Right atrium auricular region (tissue), 2 donors: Measurements from ENCODE around the gene UPF2. TPM values are rescaled to one million over a fixed set of nuclear protein-coding genes. Genes with fewer than 3 reads are reported as not detected.

Experiments
- DNase-seq: peaks from one replicate; pipeline ENCODE4 v3.0.0-alpha.2; 2019; ENCODE audit warnings: low spot score
- H3K27ac ChIP-seq, 2 donors: fragments of 200-600 bp; sonication (generic); 1 replicate in 1 of 2; 2 replicates in 1 of 2; pipeline ENCODE4 v1.5.1; 2016 to 2019
- H3K27me3 ChIP-seq, 2 donors: fragments of 200-600 bp; sonication (generic); one replicate each; pipeline versions ENCODE4 v1.5.1 to v1.6.0; 2017 to 2019
- H3K36me3 ChIP-seq: fragments of 200-600 bp; sonication (generic); one replicate; pipeline ENCODE4 v1.5.1; 2016
- H3K4me1 ChIP-seq, 2 donors: fragments of 200-600 bp; sonication (generic); one replicate each; pipeline versions ENCODE4 v1.5.1 to v1.6.0; 2017 to 2019
- H3K4me3 ChIP-seq, 2 donors: fragments of 200-600 bp; sonication (generic); 1 replicate in 1 of 2; 2 replicates in 1 of 2; pipeline ENCODE4 v1.5.1; 2017 to 2019; ENCODE audit warnings: mild to moderate bottlenecking in 1 of 2, moderate library complexity in 1 of 2
- H3K9me3 ChIP-seq, 2 donors: fragments of 200-600 bp; sonication (generic); one replicate each; pipeline ENCODE4 v1.5.1; 2019
- total RNA-seq, 2 donors: library from RNA; depleted of rRNA; stranded (reverse); fragments of >200 nt; gene quantifications; one replicate each; pipeline ENCODE4 v1.1.0, GENCODE V29; 2016
- TF ChIP-seq, protein P1 (sequence below), 2 donors: fragments of 200-600 bp; sonication (generic); IDR thresholded peaks; one replicate each; pipeline ENCODE4 v1.5.1; 2019; ENCODE audit warnings: antibody characterized with exemption in 2 of 2

UPF2 gene
- total RNA-seq, 2 donors from 2014 or later = 11.8 to 13.1 TPM

GRCh38 chr10:11896549-11897200 lies 145.9 kb downstream of the UPF2 start:
- Histone ChIP-seq H3K9me3 (no peaks in the 10 kb centered on the region), H3K36me3 (no peaks in the 10 kb centered on the region), H3K27ac (no peak overlapping the region), H3K4me3 (no peak overlapping the region), H3K27me3 (no peaks in the 10 kb centered on the region), H3K4me1 (no peaks in the 10 kb centered on the region)
- TF ChIP-seq, protein P1, sequence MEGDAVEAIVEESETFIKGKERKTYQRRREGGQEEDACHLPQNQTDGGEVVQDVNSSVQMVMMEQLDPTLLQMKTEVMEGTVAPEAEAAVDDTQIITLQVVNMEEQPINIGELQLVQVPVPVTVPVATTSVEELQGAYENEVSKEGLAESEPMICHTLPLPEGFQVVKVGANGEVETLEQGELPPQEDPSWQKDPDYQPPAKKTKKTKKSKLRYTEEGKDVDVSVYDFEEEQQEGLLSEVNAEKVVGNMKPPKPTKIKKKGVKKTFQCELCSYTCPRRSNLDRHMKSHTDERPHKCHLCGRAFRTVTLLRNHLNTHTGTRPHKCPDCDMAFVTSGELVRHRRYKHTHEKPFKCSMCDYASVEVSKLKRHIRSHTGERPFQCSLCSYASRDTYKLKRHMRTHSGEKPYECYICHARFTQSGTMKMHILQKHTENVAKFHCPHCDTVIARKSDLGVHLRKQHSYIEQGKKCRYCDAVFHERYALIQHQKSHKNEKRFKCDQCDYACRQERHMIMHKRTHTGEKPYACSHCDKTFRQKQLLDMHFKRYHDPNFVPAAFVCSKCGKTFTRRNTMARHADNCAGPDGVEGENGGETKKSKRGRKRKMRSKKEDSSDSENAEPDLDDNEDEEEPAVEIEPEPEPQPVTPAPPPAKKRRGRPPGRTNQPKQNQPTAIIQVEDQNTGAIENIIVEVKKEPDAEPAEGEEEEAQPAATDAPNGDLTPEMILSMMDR (IDR thresholded peaks at IDR 0.05) = no peak
- no peak for DNase-seq

DNA sequence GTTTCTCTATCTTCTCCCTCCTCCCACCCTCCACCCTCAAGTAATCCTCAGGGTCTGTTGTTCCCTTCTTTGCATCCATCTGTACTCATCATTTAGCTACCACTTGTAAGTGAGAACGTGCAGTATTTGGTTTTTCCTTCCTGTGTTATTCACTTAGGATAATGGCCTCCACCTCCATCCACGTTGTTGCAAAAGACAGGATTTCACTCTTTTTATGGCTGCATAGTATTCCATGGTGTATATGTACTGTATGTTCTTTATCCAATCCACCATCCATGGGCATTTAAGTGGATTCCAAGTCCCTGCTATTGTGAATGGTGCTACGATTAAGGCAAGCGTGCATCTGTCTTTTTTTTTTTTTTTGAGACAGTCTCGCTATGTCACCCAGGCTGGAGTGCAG lies 147.0 kb downstream of the UPF2 start:
- H3K27me3 ChIP-seq = no peaks in the 10 kb centered on the region
- DNase-seq = no peak
- TF ChIP-seq, protein P1 (IDR thresholded peaks at IDR 0.05) = no peak
- H3K4me1 ChIP-seq = no peaks in the 10 kb centered on the region
- no peaks in the 10 kb centered on the region for H3K36me3 ChIP-seq
- no peak overlapping the region for H3K27ac ChIP-seq
- no peaks in the 10 kb centered on the region for H3K9me3 ChIP-seq
- no peak overlapping the region for H3K4me3 ChIP-seq

- Histone ChIP-seq H3K27me3 (no peaks in the 10 kb centered on the region), H3K27ac (no peak overlapping the region), H3K9me3 (no peaks in the 10 kb centered on the region), H3K4me1 (no peaks in the 10 kb centered on the region), H3K36me3 (no peaks in the 10 kb centered on the region), H3K4me3 (no peak overlapping the region)
- DNase-seq = no peak
- TF ChIP-seq, protein P1 (IDR thresholded peaks at IDR 0.05) = no peak
Measured at GRCh38 chr10:11895108-11895466, 147.5 kb downstream of the UPF2 start.

- Histone ChIP-seq H3K4me3 (no peak overlapping the region), H3K36me3 (no peaks in the 10 kb centered on the region), H3K4me1 (no peaks in the 10 kb centered on the region), H3K27ac (no peak overlapping the region), H3K27me3 (no peaks in the 10 kb centered on the region), H3K9me3 (no peaks in the 10 kb centered on the region)
- TF ChIP-seq, protein P1 (IDR thresholded peaks at IDR 0.05) = no peak
- DNase-seq = no peak
Measured at GRCh38 chr10:11894381-11895107, 148.1 kb downstream of the UPF2 start.

DNA sequence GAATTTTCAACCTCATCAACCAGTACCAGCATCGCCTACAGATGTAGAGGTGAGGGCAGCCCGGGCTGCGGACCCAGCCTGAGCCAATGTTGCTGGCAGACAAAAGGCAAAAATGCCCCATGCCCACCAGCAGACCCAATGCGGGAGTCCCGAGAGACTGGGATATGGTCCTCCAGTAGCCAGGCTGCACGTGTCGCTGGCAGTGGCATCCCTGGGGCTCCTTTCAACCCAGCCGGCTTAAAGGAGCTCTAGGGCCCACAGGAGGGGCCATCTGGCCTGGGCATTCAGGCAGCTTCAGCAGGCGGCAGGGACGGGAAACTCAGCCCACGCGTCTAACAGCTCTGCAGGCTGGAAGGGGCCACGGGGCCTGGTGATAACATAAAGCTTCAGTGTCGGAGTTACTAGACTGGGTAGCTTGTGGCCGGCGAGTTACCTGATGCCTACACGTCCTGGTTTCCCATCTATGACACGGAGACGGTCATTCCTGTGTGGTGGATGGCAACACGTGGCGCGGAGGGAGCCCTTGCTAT lies 148.8 kb downstream of the UPF2 start:
- TF ChIP-seq, protein P1 (IDR thresholded peaks at IDR 0.05) = no peak
- Histone ChIP-seq H3K4me3 (no peak overlapping the region), H3K27ac (no peak overlapping the region), H3K27me3 (no peaks in the 10 kb centered on the region), H3K36me3 (no peaks in the 10 kb centered on the region), H3K9me3 (no peaks in the 10 kb centered on the region), H3K4me1 (no peaks in the 10 kb centered on the region)
- no peak for DNase-seq
